ENCODE measurements around the gene SNX27.
"Not testable (repeated sequence)": the region's sequence is repeated elsewhere in the genome, so short reads cannot be mapped to it uniquely, and the experiment has no call there.

SNX27 gene

DNA sequence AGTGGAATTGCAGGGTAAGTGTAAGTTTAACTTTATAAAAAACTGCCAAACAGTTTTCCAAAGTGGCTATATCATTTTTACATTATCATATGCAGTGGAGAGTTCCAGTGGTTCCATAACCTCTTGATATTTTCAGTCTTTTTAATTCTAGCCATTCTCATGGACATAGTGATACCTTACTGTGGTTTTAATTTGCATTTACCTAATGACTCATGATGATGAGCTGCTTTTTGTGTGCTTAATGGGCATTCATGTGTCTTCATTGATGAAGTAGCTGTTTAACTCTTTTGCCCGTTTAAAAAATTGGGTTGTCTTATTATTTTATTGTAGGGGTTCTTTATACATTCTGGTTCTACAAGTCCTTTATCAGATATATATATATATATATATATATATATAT is 29.4 kb downstream of the SNX27 start:
- DNase-seq = no peak

GRCh38 chr1:151643085-151643484 is 31.2 kb downstream of the SNX27 start:
- not testable (repeated sequence) for DNase-seq

DNA sequence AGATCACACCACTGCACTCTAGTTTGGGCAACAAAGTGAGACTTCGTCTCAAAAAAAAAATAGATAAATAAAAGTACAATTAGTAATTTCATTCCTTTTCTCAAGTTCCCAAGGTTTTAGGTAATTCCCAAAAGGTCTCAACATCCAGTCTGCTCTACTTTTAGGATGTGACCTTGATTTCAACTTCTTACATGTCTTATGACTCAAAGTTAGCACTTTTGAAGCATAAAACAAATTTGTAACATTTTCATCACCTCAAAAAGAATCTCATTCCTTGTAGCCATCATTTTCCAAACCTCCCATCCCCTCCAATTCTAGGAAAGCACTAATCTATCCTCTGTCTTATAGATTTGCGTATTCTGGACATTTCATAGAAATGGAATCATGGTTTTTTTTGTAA is 32.2 kb downstream of the SNX27 start:
- DNase-seq = no peak

GRCh38 chr1:151653397-151653796 is 41.5 kb downstream of the SNX27 start:
- DNase-seq = no peak

- DNase-seq = no peak
Measured at GRCh38 chr1:151655371-151655770, 43.5 kb downstream of the SNX27 start.

DNA sequence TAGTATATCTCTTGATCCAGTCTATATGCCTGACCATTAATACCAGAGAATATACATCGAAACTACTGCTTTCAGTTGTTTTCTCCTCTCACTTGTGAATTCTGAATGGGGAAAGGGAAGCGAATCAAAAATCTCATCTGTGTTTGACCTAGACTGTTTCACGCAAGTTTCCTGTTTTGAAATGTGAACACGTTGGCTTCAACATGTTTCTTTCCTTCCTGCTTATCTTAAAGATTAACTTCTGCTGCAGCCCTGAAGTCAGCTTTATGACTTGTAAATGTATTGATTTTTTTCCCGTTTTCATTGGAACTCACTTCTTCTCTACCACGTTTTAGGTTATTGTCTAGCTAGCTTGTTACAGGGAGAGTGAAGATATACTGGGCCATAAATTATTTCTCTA is 49.9 kb downstream of the SNX27 start:
- DNase-seq = no peak

DNA sequence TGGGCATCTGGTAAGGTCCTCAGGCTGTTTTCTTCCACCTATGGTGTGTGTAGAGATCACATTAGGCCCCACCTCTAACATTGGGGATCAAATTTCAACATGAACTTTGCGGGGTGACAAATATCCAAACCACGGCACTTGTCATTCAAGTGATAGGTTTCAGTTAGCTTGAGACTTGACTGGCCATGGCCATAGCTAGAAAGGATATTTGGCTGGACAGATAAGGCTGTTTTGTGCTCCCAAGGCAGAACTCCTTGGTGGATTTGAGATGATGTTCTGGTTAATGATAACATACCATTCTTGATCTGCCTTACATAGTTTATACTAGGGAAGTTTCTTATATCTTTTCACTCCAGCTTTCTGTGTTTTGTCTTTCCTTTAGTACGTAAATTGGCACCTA is 56.2 kb downstream of the SNX27 start:
- DNase-seq = no peak

GRCh38 chr1:151670036-151670675 is 58.3 kb downstream of the SNX27 start:
- DNase-seq = not testable (repeated sequence)

GRCh38 chr1:151673407-151673806 is 61.6 kb downstream of the SNX27 start:
- no peak for DNase-seq

GRCh38 chr1:151680391-151680790 is 68.5 kb downstream of the SNX27 start:
- DNase-seq = no peak

DNA sequence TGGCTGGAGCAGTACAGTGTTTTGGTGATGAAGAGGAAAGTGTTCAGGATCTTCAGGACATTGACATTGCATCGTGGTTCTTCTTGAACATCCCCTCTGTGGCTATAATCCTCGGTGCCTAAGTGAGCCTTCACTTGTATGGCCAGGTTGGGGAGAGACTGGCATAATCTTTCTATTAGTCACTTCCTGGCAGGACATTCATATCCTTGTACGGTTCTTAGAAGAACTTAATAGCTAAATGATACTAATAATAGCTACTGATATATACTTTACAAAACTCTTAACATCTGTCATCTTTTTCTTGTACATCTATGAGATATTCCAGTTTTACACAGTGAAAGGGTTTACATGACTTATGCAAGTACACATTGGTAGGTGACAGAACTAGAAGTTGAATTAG is 69.0 kb downstream of the SNX27 start:
- DNase-seq = no peak

- DNase-seq = no peak
Measured at GRCh38 chr1:151681923-151682322, 70.1 kb downstream of the SNX27 start.

- not testable (repeated sequence) for DNase-seq
Measured at GRCh38 chr1:151682901-151683300, 71.1 kb downstream of the SNX27 start.

GRCh38 chr1:151684128-151684527 is 72.3 kb downstream of the SNX27 start:
- no peak for DNase-seq

GRCh38 chr1:151686561-151686960 is 74.7 kb downstream of the SNX27 start:
- no peak for DNase-seq

DNA sequence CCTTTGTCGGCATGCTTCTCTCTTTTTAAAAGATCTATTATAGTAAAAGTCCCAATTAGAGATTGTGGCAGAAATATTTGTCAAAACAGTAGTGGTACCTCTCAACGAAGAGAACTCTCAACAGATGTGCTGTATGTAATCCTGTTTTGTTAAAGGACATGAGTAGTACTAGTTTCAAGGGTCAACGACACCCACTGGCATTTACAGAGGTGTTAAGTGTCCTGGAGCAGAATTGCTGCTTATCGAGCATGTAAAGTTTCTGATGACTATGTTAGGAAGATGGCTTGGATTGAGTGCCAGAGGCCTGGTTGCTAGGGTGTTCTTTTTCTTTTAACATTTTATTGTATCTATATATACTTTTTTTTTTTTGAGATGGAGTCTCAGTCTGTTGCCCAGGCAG is 77.6 kb downstream of the SNX27 start:
- no peak for DNase-seq

- DNase-seq = no peak
Measured at GRCh38 chr1:151692226-151692625, 80.4 kb downstream of the SNX27 start.

GRCh38 chr1:151693057-151693651 is 81.3 kb downstream of the SNX27 start:
- no peak for DNase-seq

- no peak for DNase-seq
Measured at GRCh38 chr1:151701515-151701914, 89.7 kb downstream of the SNX27 start.

- no peak for DNase-seq
Measured at GRCh38 chr1:151702936-151703335, 91.1 kb downstream of the SNX27 start.

DNA sequence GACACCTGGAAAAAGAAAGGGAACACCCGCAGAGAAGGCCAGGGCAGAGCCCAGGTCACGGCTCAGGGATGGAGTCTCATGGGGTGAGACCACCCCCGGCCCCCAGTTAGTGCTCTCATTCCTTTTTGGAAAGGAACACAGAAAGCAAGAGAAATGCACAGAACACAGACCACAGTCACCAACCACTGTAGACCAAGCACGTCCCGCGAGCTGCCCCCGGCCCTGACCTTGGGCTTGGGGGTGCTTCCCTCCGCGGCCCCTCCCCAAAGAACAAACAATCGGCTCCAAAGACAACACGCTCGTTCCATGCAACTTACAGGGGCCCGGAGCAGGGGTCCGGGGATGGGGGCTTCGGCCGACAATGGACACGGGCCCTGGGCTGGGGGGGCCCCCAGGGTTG is 92.0 kb downstream of the SNX27 start:
- no peak for DNase-seq

- no peak for DNase-seq
Measured at GRCh38 chr1:151704246-151704645, 92.4 kb downstream of the SNX27 start.

DNA sequence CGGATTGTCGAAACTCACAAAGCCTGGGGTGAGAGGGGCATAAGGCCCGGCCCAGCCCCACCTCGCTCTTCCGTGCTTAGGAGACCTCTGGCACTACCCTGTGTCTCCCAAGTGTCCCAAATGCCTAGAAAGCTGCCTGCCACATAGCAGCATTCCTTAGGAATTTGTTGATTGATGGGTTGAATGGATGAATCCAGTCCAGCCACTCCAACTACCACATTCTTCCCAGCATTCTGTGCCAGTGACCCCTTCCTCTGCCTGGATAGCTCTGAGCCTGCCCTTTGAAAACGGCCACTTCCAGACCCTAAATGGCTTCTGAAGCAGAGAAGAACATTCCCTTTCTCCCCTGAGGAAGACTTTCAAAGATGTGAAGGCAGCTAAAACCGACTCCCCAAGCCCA is 93.3 kb downstream of the SNX27 start:
- no peak for DNase-seq

DNA sequence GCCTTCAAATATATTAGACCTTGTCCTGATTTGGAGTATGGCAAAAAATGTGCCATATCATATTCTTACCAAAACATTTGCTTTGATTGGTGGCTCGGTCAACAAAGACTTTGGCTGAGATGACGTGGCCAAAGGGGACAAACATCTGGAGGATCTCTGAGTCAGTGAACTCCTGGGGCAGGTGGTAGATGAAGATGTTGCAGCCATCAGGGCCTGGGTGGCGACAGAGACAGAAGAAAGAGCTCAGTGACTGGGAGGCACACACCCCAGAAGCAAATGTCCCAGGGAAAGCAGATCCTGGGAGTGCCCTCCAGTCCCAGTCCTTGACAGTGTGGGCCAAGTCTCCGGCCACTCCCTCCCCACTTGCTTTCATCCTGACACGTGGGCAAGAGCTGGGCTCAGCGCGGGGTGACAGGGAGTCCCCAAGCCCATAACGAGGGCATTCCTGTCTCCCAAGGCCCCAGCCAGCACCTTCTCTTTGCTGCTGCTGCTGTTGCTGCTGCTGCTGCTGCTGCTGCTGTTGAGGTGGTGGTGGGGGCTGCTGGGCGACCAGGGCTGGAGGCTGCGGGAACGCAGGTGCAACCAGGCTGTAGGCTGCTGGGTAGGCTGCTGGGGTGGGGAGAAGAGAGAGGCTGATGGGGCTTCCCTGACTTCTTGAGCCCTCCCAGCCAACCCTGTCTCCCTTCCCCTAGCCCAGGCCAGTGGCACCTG is 94.1 kb downstream of the SNX27 start:
- no peak for DNase-seq
